ENCODE results near the gene DOHH.

The DOHH gene

GRCh38 chr19:3518255-3518654 is 17.8 kb upstream of the DOHH start:
- H3K4me3 ChIP-seq (ENCODE audit: low read length) = no peak overlapping the region
- DNase-seq (ENCODE audit: low read depth) = no peak
- TF ChIP-seq CTCF (conservative IDR thresholded peaks at IDR 0.05; ENCODE audit: low read depth, low read length) = no peak

GRCh38 chr19:3517638-3518037 is 17.2 kb upstream of the DOHH start:
- no peak for TF ChIP-seq CTCF (conservative IDR thresholded peaks at IDR 0.05; ENCODE audit: low read depth, low read length)
- no peak overlapping the region for H3K4me3 ChIP-seq (ENCODE audit: low read length)
- no peak for DNase-seq (ENCODE audit: low read depth)

DNA sequence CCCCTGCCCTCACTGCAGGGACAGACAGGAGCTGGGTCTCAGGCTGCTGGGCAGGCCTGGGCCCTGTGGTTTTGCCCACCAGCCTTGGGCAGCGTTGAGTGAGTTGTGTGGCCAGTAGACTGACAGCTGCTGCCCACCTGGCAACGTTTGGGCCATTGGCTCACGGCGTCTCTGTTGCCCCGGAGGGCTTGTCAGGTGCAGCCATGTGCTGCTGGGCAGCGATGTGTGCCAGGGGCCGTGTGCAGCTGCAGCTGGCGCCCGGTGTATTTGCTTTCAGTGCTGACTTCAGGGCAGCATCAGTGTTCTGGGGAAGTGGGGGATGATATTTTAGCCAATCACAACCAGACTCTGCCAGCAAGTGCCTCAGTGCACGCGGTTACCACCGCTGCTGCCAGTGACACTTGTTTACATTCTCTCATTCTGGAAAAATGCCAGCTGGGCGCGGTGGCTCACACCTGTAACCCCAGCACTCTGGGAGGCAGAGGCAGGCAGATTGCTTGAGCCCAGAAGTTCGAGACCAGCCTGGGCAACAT is 16.3 kb upstream of the DOHH start:
- no peak for DNase-seq (ENCODE audit: low read depth)
- TF ChIP-seq CTCF (conservative IDR thresholded peaks at IDR 0.05; ENCODE audit: low read depth, low read length) = no peak
- H3K4me3 ChIP-seq (ENCODE audit: low read length) = no peak overlapping the region

DNA sequence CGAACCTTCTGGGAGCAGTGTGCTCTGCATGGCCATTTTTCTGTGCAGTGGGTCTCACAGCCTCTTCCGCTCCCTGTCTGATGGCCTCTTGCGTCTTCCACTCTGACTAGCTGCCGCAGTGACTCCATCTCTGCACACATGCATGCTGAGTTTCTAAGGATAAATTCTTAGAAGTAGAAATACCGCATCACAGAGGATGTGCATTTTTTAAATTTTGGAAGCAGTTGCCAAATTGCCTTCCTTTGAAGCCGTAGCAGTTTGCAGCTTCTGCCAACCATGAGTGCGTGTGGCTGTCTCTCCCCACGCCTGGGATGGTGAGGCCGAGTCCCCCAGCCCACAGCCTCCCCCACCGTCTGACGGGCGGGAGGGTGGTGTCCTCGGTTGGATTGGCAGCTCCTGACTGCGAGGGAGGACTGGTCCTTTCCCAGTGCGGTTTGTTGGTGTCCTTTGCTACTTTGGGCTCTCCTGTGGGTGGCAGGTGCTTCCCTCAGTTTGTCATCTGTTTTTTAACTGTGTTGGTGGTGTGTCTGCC is 15.5 kb upstream of the DOHH start:
- H3K4me3 ChIP-seq (ENCODE audit: low read length) = no peak overlapping the region
- no peak for TF ChIP-seq CTCF (conservative IDR thresholded peaks at IDR 0.05; ENCODE audit: low read depth, low read length)
- no peak for DNase-seq (ENCODE audit: low read depth)

- H3K4me3 ChIP-seq (ENCODE audit: low read length) = no peak overlapping the region
- TF ChIP-seq CTCF (conservative IDR thresholded peaks at IDR 0.05; ENCODE audit: low read depth, low read length) = no peak
- DNase-seq (ENCODE audit: low read depth) = no peak
These were observed 14.5 kb upstream of the DOHH start for GRCh38 chr19:3514930-3515329.

DNA sequence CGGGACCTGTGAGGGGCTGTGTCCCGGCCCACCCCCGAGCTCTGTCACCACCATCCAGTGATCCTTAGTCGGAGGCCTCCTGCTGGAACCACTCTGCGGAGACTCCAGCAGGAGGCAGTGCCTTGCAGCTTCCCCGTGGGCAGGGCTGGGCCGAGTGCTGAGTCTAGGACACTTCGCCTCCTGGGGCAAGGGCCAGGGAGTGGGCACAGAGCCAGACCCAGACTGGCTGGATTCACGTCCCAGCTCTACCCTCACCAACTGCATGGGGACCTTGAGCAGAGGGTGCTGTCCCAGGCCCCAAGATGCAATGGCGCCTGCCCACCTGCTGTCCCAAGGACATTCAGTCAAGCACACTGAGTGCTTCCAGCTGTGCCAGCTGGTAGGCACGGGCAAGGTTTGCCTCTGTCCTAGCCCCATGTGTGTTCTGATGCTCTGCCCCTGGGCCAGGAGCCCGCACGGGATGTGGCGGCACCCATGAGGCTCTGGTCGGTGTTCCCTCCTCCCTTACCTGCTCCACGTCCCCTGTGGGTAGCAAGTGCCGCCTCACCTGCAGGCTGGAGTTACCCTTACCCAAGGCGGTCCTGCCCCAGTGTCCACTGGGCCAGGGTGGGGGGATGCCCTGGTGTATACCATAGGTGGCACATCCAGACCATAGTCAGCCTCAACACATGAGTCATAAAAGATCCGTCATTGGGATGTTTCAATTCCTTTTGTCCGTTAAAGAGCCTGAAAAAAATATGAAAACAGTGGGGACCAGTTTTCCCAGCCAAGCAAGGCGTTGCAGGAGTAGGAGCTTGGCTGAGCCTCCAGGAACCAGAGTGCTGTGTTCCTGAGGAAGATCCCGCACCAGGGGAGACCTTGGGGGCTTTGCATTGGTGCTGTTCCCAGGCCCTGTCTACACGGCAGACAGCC is 13.0 kb upstream of the DOHH start:
- H3K4me3 ChIP-seq (ENCODE audit: low read length) = no peak overlapping the region
- TF ChIP-seq CTCF (conservative IDR thresholded peaks at IDR 0.05; ENCODE audit: low read depth, low read length) = peak; percentile 22
- DNase-seq (ENCODE audit: low read depth) = no peak

Data from retinal pigment epithelial cell (primary cell).